COLO668 (cell line): ENCODE results near the gene PROX2.

ENCODE experiments used
- DNase-seq: peaks from one replicate; lab custom pipeline; 2025; ENCODE audit not compliant: unreplicated experiment; lab: John Stamatoyannopoulos, UW

Gene PROX2, protein sequence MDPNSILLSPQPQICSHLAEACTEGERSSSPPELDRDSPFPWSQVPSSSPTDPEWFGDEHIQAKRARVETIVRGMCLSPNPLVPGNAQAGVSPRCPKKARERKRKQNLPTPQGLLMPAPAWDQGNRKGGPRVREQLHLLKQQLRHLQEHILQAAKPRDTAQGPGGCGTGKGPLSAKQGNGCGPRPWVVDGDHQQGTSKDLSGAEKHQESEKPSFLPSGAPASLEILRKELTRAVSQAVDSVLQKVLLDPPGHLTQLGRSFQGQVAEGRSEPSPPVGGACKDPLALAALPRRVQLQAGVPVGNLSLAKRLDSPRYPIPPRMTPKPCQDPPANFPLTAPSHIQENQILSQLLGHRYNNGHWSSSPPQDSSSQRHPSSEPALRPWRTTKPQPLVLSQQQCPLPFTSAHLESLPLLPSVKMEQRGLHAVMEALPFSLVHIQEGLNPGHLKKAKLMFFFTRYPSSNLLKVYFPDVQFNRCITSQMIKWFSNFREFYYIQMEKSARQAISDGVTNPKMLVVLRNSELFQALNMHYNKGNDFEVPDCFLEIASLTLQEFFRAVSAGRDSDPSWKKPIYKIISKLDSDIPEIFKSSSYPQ

DNA sequence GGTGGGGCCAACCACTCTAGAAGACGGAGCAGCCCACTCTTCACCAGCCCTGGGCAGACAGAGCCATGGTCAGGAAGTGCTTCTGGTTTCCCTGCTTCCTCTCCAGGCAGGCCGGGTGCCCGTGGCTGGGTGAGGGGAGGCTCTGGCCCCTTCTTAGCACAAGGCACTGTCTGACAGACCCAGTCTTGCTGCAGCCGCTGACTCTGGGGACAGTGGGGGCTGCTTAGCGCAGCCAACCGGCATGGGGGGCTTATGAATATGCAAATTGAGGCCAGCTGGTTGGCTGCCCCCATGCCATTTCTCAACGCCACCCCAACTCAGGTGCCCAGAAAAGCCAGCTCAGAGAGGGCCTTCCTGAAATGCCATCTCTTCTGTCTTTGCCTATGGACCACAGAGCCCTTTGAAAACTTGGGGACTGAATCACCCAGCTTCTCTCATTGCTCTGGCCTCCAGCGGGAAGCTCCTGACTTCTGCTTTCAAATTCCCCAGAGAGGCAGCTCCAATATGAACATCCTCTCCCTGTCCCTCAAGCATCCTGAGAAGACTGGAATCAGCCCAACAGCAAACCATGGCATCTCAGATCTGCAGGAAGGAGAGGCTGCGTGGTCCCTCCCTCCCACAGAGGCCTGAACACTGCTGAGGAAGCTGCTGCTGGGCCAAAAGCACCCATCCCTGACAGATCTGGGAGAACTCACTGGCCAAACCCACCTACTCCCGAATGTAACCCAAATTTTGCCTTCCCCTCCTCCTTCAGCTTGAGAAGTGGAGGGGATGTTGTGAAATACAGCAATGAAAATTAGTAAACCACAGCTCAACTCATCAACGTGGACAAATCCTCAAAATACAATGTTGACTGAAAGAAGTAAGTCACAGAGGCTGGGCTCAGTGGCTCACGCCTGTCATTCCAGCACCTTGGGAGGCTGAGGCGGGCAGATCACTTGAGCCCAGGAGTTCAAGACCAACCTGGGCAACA, at the start of gene PROX2:
PROX2 (minus strand) TSS at position 205 of the 973 bp plus-strand sequence. CDS start 12,311 bp downstream, outside the sequence.
- no peak for DNase-seq

DNA sequence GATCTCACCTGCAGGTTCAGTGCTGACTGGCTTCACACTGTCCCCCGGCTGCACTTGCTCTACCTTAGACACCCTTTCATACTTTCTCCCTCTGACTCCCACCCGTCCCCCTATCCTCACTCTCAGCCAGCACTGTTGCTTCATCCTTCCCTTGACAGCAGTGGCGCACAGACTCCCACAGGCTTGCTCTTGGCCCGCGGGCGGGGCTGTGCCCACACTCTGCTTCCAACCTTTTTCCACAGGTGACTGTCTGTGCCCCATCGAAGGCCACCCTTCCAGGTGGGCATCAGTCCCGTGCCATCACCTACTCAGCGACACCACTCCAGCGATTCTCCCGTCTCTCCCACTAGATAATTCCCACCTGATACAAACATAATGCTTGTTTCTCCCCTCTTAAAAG, 48.1 kb upstream of the PROX2 start:
- no peak for DNase-seq

DNA sequence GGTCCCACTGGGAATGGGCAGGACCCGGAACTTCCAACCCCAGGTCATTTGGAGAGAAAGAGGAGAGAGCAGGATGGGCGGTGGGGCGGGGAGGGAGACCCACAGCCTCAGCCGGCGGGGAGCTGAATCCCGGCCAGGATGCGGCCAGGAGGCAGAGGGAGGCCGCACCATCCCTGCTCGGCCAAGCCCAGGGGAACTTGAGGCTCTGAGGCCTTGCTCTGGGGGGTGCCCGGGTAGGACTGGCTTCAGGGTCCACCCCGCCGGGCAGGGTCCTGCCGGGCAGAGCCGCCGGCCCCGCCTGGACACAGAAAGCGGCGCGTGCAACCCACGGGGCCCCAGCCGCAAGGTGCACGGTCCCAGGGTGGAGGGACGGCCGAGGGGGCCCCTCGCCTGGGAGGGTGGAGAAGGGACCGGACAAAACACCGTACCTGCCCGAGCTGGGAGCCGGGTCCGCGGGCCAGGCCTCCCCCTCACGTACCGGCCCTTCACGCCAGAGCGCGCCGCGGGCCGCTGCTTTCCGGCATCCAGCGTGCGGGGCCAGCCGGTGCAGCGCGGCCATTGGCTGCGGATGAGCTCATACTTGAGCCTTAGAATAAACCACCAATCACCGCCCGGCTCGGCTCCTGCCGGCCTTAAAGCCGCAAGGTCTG, 46.9 kb upstream of the PROX2 start, which contains the start of gene RPS6KL1:
RPS6KL1 (minus strand) TSS at position 509 of the 650 bp plus-strand sequence. CDS start 1,719 bp downstream, outside the sequence.
- peak; percentile 96 for DNase-seq

DNA sequence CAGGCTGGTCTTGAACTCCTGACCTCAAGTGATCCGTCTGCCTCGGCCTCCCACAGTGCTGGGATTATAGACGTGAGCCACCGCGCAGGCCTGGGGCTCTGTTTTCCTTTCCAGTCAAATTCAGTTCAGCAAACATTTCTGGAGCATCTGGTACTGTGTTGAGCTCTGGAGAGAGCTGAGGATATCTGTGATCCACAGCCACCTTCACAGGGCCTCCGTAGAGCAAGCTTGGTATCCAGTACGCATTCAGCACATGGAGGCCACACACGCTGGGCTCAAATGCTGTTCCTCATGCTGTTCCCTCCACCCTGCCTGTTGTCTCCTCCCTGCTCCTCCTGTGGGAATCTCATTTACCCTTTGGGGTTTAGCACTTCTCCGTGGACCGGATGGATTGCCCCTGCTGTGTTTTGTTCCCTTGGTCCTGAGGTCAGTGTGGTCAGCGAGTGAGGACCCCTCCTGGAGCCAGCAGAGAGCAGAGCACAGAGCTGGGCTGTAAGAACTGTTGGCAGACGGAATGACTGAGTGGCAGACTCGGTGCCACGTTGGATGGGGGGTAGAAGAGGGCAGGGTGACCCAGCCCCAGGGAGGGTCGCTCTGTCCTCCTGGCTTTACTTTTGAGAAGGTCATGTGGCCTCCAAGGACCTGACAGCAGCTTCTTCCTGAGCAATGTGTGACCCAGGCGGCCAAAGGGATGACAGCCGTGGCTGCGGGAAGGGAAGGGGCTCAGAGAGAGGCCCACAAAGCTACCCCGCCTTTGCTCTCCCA, 46.2 kb upstream of the PROX2 start:
- DNase-seq = no peak

DNA sequence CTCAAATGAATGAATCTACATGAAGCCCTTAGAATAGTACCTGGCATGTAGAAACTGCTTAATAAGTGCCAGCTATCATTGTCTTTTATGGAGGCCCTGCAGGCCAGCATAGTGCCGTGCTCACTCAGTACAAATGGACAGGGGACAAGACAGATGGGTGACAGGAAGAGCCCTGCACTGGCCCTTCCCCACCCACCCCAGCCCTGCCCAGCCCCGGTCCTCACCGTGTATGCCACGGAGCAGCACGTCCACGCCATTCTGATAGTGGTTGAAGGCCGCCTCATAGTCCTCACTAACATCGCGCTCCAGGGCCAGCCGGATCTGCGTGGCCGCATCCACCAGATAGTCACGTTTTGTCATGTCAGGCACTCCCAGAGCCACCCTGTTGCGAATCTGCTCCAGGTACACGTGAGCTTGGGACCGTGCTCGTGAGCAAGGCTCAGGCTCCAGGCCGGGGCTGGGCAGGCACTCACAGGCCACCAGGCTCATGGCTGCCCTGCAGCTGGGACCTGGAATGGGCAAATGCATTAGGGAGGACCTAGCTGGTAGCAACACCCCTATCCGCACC, 45.2 kb upstream of the PROX2 start:
- DNase-seq = no peak

DNA sequence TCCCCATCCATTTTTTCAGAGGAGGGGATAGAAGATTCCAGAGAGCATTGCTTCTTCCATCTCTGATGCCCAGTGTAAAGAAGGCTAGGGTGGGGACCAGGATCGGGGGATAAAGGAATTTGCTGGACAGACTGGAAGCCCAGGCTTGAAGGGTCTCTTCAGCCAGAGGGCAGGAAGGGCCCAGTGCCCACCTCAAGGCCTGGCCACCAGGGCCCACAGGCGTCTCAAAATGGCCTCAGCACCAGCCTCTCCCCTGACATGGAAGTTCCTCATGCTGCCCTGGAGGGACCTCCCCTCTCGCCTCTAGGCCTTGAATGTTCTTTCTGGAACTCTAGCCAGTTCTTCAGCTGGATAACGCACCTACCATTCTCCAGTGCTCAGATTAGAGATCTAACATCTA, 44.3 kb upstream of the PROX2 start:
- no peak for DNase-seq

DNA sequence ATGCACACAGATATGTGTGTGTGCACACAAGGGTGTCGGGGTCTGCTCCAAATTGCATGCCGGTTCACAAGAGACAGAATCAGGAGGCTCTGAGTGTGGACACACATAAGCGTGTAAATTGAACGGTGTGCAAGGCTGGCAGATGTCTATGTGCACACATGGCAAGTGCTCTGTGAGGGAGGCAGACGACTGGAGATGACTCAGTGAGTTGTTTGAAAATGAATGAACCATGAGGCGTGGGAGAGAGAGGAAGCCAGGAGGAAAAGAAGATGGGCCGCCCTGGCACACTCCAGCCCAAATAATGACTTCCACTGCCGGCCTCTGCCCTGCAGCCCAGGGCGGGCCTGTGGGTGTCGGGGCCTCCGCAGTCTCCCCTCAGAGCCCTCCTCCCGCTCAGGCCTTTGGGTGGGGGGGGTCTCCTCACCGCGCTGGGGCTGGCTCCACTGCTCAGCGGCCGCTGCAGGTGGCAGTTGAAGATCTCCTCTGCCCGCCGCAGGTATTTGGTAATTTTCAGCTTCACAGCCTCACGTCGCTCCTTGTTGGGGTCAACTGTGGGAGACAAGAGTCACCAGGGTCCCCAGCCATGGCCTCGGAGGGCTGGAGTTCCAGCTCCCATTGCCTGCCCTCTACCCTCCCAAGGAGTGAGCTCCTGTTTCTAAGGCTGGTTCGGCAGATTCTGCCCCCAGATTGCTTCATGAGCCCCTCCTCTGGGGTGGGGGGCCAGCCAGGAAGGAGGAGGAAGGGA, 43.6 kb upstream of the PROX2 start:
- no peak for DNase-seq

DNA sequence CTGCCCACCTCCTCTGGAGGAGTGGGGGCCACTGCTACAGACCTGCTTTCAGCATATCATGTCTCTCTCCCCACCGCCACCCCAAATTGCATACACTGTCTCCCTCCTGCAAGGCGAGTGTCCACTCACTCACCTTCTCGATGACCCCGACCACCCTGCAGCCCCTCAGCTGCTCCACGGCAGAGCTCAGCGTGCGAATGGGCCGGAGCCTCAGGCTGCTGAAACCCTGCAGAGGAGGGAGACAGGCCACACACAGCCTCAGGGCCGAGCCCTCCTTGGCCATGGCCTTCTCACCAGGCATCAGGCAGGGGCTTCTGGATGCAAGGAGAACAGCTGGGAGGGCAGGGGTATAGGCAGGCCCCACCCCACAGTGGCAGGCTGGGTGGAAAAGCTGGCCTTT, 42.4 kb upstream of the PROX2 start:
- no peak for DNase-seq

DNA sequence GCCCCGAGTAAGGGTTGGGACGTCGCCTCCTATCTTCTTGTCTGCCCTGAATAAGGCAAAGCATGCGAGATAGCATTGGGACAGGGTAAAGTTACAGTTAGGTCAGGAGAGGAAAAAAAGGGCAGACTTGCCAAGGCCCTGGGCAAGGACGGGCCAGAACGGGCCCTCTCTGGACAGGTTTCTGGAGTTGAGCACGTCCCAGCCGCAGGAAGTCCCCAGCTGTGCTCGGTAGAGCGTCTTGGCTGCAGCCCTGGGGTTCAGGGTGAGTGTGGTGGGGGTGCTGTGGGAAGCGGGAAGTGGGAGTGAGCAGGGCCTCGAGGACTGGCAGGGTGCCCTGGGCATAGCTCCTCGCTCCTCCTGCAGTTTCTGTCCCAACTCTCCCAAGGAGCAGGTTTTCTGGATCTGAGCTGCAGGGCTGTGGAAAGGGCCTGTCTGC, 41.7 kb upstream of the PROX2 start:
- no peak for DNase-seq

DNA sequence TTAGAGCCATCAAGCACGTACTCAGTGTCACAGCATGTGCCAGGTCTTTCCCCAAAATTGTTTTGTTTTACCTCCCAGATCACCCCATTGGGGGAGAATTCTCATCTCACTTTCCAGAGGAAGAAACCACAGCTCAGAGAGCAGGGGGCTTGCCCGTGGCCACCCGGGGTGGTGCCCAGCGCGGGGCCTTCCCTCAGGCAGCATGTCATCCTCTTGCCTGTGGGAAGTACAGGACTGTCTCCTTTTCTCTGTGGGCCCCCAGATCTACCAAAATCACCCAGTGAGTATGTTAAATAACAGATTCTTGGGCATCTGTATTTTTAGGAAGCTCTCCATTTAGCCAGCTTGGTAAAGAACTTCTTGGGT, 41.2 kb upstream of the PROX2 start:
- no peak for DNase-seq

DNA sequence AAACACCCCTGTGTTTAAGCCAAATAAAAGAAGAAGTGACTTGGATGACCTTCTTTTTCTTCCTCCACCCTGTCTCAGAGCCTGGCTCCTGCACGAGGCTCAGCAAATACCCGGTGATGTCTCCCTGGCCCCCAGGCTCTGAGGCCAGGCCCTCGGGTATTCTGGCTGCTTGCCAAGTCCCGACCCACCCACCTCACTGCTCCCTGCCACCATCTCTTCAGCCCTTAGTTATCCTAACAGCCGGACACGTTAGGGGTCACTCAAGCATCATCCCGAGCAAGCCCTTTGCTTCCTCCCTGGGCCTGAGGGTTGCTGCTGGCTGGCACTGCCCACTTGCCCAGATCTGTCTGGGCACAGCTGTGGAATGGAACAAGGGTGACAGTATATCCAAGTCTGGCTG, 39.9 kb upstream of the PROX2 start:
- no peak for DNase-seq

DNA sequence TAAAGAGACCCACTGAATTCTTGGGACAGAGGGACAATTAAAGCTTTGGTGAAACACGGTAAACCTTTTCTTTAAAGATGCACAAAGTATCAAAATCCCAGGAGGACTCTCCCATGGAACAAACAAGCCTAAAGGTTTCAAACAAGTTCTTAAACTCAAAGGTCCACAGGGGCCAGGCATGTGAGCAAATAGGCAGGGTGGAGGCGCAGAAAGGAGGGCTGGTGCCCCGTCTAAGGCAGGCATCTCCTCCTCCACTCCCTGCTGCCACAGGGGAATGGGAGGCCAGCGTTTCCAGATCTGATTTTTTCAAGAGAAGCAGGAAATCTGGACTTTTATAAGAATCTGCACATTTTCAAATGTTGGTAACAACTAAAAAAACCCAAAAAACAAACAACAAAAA, 39.5 kb upstream of the PROX2 start:
- DNase-seq = no peak

DNA sequence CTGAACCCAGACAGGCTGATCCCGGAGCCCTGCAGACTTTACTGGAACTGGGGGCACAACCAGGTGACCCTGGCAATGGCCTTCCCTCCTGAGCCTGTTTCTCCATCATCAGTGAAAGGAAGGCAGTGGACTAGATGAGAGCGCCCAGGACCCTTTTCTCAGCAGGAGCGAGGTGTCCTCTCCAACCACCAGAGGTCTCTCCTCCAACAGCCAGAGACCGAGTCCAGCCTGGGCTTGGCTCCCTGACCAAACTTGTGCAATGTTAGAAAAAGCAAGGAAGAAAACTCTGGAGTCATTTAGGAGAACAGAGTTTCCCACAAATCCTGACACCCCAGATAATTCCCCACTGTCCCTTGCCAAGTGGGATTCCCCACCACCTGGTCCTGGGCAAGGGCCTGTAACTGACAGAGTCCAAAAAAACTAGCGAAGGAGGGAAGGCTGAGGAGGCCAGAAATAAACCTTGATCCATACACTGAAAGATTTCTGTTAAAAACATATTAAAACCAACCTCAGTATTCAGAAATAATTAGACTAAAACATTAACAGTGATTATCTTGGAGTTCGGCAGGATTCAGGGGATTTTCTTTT, 38.1 kb upstream of the PROX2 start:
- DNase-seq = peak; percentile 15

DNA sequence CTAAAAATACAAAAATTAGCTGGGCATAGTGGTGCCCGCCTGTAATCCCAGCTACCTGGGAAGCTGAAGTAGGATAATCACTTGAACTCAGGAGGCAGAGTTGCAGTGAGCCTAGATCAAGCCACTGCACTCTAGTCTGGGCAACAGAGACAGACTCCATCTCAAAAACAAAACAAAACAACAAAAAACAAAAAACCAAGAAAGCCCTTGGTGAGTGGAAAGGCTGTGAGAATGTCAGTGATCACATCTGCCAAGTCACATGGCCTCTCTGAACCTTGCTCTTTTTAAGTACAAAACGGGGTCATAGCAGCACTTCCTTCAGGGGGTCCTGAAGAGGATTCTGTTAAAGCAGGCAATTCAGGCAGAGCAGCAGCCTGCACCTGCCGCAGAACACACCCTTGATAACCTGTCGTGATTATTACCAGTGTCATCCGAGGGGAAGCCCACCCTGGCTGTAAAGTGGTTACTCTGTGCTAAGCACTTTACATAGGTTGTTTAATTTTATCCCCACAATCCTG, 37.5 kb upstream of the PROX2 start:
- no peak for DNase-seq

DNA sequence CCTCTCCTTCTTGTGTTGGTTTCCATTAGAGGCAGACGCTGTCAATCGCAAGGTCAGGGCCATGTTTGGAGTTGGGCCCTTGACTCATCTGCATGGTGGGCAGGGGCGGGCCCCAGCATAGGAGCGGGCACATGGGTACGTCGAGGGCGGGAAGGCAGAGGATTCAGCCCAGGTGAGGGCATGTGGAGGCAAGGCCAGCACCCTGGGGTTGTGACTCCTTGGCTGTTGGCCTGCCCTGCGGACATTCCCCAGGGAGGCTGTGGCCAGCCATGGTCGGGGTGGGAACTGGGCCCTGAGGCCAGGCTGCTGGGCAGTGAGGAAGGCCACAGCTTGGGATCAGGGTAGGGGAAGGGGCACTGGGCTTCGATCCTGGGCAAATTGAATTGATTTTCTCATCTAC, 36.9 kb upstream of the PROX2 start:
- DNase-seq = no peak

DNA sequence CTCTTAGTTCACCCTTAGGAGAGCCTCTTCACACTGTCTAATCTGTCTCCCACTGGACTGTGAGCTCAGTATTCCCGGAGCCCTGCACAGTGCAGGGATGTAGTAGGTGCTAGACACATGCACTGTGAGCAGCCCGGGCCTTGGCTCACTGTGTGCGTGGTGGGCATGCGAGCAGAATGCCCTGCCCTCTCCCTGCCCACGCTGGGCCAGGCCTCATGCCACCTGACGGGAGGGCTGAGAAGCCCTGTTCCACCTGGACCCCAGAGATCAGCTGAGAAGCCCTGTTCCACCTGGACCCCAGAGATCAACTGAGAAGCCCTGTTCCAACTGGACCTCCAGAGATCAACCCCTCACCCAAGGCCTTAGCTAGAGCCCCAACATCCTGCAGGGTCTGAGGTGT, 36.2 kb upstream of the PROX2 start:
- DNase-seq = no peak

DNA sequence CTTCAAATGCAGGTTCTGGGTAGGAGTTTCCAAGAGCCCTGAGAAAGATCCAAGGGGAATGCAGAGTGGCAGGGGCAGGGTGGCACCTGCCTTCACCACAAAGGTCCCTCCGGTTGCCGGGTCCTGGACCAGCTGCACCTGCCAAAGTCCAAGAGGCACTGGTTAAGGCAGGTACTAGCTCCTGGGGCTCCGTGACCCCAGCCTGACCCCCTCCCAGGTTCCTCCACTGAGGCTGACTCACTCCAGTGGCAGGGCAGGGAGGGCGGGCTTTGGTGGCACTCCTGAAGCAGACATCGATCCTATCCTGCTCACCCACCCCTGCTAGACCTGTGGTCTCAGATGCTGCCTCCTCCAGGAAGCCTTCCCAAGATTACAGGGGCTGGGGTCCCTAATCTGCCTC, 35.8 kb upstream of the PROX2 start:
- no peak for DNase-seq

DNA sequence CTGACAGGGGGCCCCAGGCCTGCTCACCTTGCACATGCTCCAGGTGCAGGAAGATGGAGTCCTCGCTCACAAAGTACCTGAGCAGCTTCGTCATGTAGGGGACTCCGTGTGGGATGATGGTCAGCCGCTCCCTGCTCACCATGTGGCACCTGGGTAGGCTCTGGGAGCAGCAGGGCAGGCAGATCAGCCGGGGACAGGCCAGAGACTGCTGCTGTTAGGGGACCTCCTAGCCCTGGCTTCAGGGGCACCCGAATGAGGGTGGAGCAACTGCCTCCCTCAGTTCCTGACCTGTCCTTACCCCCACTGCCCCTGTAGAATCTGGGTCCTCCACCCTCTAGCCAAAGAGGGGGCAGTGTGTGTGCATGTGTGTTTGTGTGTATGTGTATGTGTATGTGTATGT, 35.3 kb upstream of the PROX2 start:
- DNase-seq = no peak

DNA sequence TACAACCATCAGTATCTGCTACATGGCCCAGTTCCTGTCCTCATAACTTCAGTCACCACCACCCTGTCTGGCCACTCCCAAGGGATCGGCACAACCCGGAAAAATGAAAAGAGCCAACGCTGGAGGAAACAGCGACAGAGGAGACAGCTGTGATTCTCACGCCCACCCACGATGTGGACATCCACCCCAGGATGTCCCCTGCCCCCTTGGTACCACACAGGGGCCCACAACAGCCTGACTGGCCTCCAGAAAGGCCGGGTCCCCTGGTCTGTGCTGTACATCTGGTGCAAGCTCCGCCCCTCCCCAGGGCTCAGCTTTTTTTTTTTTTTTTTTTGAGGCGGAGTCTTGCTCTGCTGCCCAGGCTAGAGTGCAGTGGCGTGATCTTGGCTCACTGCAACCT, 34.6 kb upstream of the PROX2 start:
- DNase-seq = no peak
